ENCODE data around the gene CREB3.

CREB3 gene

GRCh38 chr9:35705836-35706430, 26.5 kb upstream of the CREB3 start:
- Histone ChIP-seq H3K9me3 (ENCODE audit: control insufficient read depth, insufficient read depth, low read length) (no peaks in the 10 kb centered on the region), H3F3A (ENCODE audit: control insufficient read depth, insufficient read depth) (no peaks in the 10 kb centered on the region), H3K4me2 (ENCODE audit: low read length) (no peak overlapping the region), H3K36me3 (ENCODE audit: control insufficient read depth, low read length) (peaks cover 89% of the 10 kb centered on the region), H3K27ac (ENCODE audit: low read depth, low read length) (no peak overlapping the region), H3K27me3 (ENCODE audit: control insufficient read depth, low read length) (no peaks in the 10 kb centered on the region), H3K4me1 (ENCODE audit: control insufficient read depth, low read length) (no peaks in the 10 kb centered on the region), H3K79me2 (ENCODE audit: control insufficient read depth, low read length) (no peaks in the 10 kb centered on the region), H4K20me1 (ENCODE audit: control insufficient read depth, insufficient read depth, low read depth, low read length) (no peaks in the 10 kb centered on the region), H3K9me2 (replicated peaks; ENCODE audit: control insufficient read depth, low read length) (no peaks in the 10 kb centered on the region), H3K4me3 (ENCODE audit: low read length) (no peak overlapping the region)
- TF ChIP-seq CTCF (IDR thresholded peaks at IDR 0.05; ENCODE audit: low read depth, low read length, poor library complexity, severe bottlenecking) = no peak
- TF ChIP-seq EZH2phosphoT487 (IDR thresholded peaks at IDR 0.05; ENCODE audit: borderline replicate concordance, low read length) = no peak

- H3K36me3 ChIP-seq (ENCODE audit: control insufficient read depth, low read length) = peaks cover 92% of the 10 kb centered on the region
Measured at GRCh38 chr9:35706951-35707350, 25.5 kb upstream of the CREB3 start.

GRCh38 chr9:35708146-35708545, 24.3 kb upstream of the CREB3 start:
- no peak overlapping the region for H3K4me3 ChIP-seq (ENCODE audit: low read length)
- TF ChIP-seq CTCF (IDR thresholded peaks at IDR 0.05; ENCODE audit: low read depth, low read length, poor library complexity, severe bottlenecking) = no peak
- no peaks in the 10 kb centered on the region for H4K20me1 ChIP-seq (ENCODE audit: control insufficient read depth, insufficient read depth, low read depth, low read length)
- H3K4me1 ChIP-seq (ENCODE audit: control insufficient read depth, low read length) = no peaks in the 10 kb centered on the region
- H3K4me2 ChIP-seq (ENCODE audit: low read length) = no peak overlapping the region
- no peaks in the 10 kb centered on the region for H3K27me3 ChIP-seq (ENCODE audit: control insufficient read depth, low read length)
- no peaks in the 10 kb centered on the region for H3K9me3 ChIP-seq (ENCODE audit: control insufficient read depth, insufficient read depth, low read length)
- no peaks in the 10 kb centered on the region for H3K79me2 ChIP-seq (ENCODE audit: control insufficient read depth, low read length)
- no peaks in the 10 kb centered on the region for H3F3A ChIP-seq (ENCODE audit: control insufficient read depth, insufficient read depth)
- H3K36me3 ChIP-seq (ENCODE audit: control insufficient read depth, low read length) = peaks cover 91% of the 10 kb centered on the region
- H3K27ac ChIP-seq (ENCODE audit: low read depth, low read length) = no peak overlapping the region
- no peaks in the 10 kb centered on the region for H3K9me2 ChIP-seq (replicated peaks; ENCODE audit: control insufficient read depth, low read length)

More at GRCh38 chr9:35706951-35707350, 25.5 kb upstream of the CREB3 start:
- no peaks in the 10 kb centered on the region for H3K4me1 ChIP-seq (ENCODE audit: control insufficient read depth, low read length)
- no peak for TF ChIP-seq EZH2phosphoT487 (IDR thresholded peaks at IDR 0.05; ENCODE audit: borderline replicate concordance, low read length)
- no peak for TF ChIP-seq CTCF (IDR thresholded peaks at IDR 0.05; ENCODE audit: low read depth, low read length, poor library complexity, severe bottlenecking)
- no peaks in the 10 kb centered on the region for H3K27me3 ChIP-seq (ENCODE audit: control insufficient read depth, low read length)
- no peak overlapping the region for H3K27ac ChIP-seq (ENCODE audit: low read depth, low read length)
- no peaks in the 10 kb centered on the region for H3F3A ChIP-seq (ENCODE audit: control insufficient read depth, insufficient read depth)
- no peaks in the 10 kb centered on the region for H3K9me3 ChIP-seq (ENCODE audit: control insufficient read depth, insufficient read depth, low read length)
- no peaks in the 10 kb centered on the region for H4K20me1 ChIP-seq (ENCODE audit: control insufficient read depth, insufficient read depth, low read depth, low read length)
- no peak overlapping the region for H3K4me3 ChIP-seq (ENCODE audit: low read length)
- no peak overlapping the region for H3K4me2 ChIP-seq (ENCODE audit: low read length)
- H3K9me2 ChIP-seq (replicated peaks; ENCODE audit: control insufficient read depth, low read length) = no peaks in the 10 kb centered on the region
- no peaks in the 10 kb centered on the region for H3K79me2 ChIP-seq (ENCODE audit: control insufficient read depth, low read length)
